ENCODE measurements around the gene NOL4L. TPM values are rescaled to one million over a fixed set of nuclear protein-coding genes. Genes with fewer than 3 reads are reported as not detected.
"Not testable (repeated sequence)": the region's sequence is repeated elsewhere in the genome, so short reads cannot be mapped to it uniquely, and the experiment has no call there.

The NOL4L gene
- total RNA-seq, 4 donors from 2014 or later, result 2.6 to 12.8 (median 6.4) TPM

- no peak overlapping the region for H3K27ac ChIP-seq
- no peak for DNase-seq (ENCODE audit: low spot score in 2 of 2)
- WGBS, result 33% methylated on average over 5 of the region's 7 CpGs
These were observed 13.5 kb upstream of the NOL4L start for GRCh38 chr20:32598606-32599005.

GRCh38 chr20:32597714-32598113 lies 12.6 kb upstream of the NOL4L start:
- 71% methylated on average over 7 of the region's 7 CpGs for WGBS

More at GRCh38 chr20:32598606-32599005, 13.5 kb upstream of the NOL4L start:
- Histone ChIP-seq H3K4me1 (no peaks in the 10 kb centered on the region), H3K36me3 (no peaks in the 10 kb centered on the region), H3K4me3 (no peak overlapping the region), H3K9me3 (no peaks in the 10 kb centered on the region), H3K27me3 (peaks cover 4% of the 10 kb centered on the region)
- TF ChIP-seq EP300 (IDR thresholded peaks at IDR 0.05), result no peak
- TF ChIP-seq POLR2AphosphoS5 (IDR thresholded peaks at IDR 0.05), result no peak
- no peak for TF ChIP-seq CTCF (IDR thresholded peaks at IDR 0.05)
- TF ChIP-seq POLR2A (IDR thresholded peaks at IDR 0.05), result no peak

GRCh38 chr20:32596681-32597252 lies 11.6 kb upstream of the NOL4L start:
- Histone ChIP-seq H3K4me3 (no peak overlapping the region), H3K9me3 (no peaks in the 10 kb centered on the region), H3K36me3 (no peaks in the 10 kb centered on the region), H3K27me3 (peaks cover 4% of the 10 kb centered on the region), H3K27ac (no peak overlapping the region), H3K4me1 (no peaks in the 10 kb centered on the region)
- WGBS, result 68% methylated on average over 2 of the region's 2 CpGs
- no peak for DNase-seq (ENCODE audit: low spot score in 2 of 2)
- TF ChIP-seq CTCF (IDR thresholded peaks at IDR 0.05) (no peak), POLR2AphosphoS5 (IDR thresholded peaks at IDR 0.05) (no peak), POLR2A (IDR thresholded peaks at IDR 0.05) (no peak), EP300 (IDR thresholded peaks at IDR 0.05) (no peak)

More at GRCh38 chr20:32597714-32598113, 12.6 kb upstream of the NOL4L start:
- H3K9me3 ChIP-seq, result no peaks in the 10 kb centered on the region
- peaks cover 4% of the 10 kb centered on the region for H3K27me3 ChIP-seq
- no peaks in the 10 kb centered on the region for H3K36me3 ChIP-seq
- TF ChIP-seq EP300 (IDR thresholded peaks at IDR 0.05) (no peak), POLR2A (IDR thresholded peaks at IDR 0.05) (no peak), POLR2AphosphoS5 (IDR thresholded peaks at IDR 0.05) (no peak), CTCF (IDR thresholded peaks at IDR 0.05) (no peak)
- no peak for DNase-seq (ENCODE audit: low spot score in 2 of 2)
- H3K27ac ChIP-seq, result no peak overlapping the region
- H3K4me3 ChIP-seq, result no peak overlapping the region
- H3K4me1 ChIP-seq, result no peaks in the 10 kb centered on the region

- TF ChIP-seq CTCF (IDR thresholded peaks at IDR 0.05), result no peak
- TF ChIP-seq POLR2AphosphoS5 (IDR thresholded peaks at IDR 0.05), result no peak
- TF ChIP-seq EP300 (IDR thresholded peaks at IDR 0.05), result no peak
- TF ChIP-seq POLR2A (IDR thresholded peaks at IDR 0.05), result no peak
- Histone ChIP-seq H3K4me1 (no peaks in the 10 kb centered on the region), H3K36me3 (no peaks in the 10 kb centered on the region), H3K27ac (no peak overlapping the region), H3K4me3 (no peak overlapping the region), H3K9me3 (no peaks in the 10 kb centered on the region), H3K27me3 (peaks cover 2% of the 10 kb centered on the region)
- DNase-seq (ENCODE audit: low spot score in 2 of 2), result no peak
- WGBS, result 90% methylated on average over 4 of the region's 4 CpGs
These were observed 10.0 kb upstream of the NOL4L start for GRCh38 chr20:32595143-32595542.

- H3K27ac ChIP-seq; DNase-seq (ENCODE audit: low spot score in 2 of 2); H3K36me3 ChIP-seq; H3K4me3 ChIP-seq; H3K9me3 ChIP-seq; H3K4me1 ChIP-seq; H3K27me3 ChIP-seq: not testable (repeated sequence)
- whole genome bisulfite sequencing, result 95% methylated on average over 5 of the region's 5 CpGs
These were observed 9.5 kb upstream of the NOL4L start for GRCh38 chr20:32594669-32595068.

- Histone ChIP-seq H3K27me3 (peaks cover 6% of the 10 kb centered on the region), H3K36me3 (no peaks in the 10 kb centered on the region), H3K4me3 (no peak overlapping the region), H3K9me3 (no peaks in the 10 kb centered on the region), H3K4me1 (no peaks in the 10 kb centered on the region), H3K27ac (no peak overlapping the region)
- WGBS, result 100% methylated on average over 5 of the region's 5 CpGs
- no peak for DNase-seq (ENCODE audit: low spot score in 2 of 2)
- TF ChIP-seq EP300 (IDR thresholded peaks at IDR 0.05) (no peak), POLR2AphosphoS5 (IDR thresholded peaks at IDR 0.05) (no peak), POLR2A (IDR thresholded peaks at IDR 0.05) (no peak), CTCF (IDR thresholded peaks at IDR 0.05) (no peak)
These were observed 9.1 kb upstream of the NOL4L start for GRCh38 chr20:32594204-32594603.

- 94% methylated on average over 4 of the region's 4 CpGs for WGBS
- H3K9me3 ChIP-seq; H3K4me3 ChIP-seq; H3K4me1 ChIP-seq; H3K27ac ChIP-seq; DNase-seq (ENCODE audit: low spot score in 2 of 2); H3K36me3 ChIP-seq: not testable (repeated sequence)
- peaks cover 16% of the 10 kb centered on the region for H3K27me3 ChIP-seq
These were observed 7.5 kb upstream of the NOL4L start for GRCh38 chr20:32592616-32593015.

Data from suprapubic skin (tissue), 4 donors.